ENCODE data around the gene ITIH4. TPM values are rescaled to one million over a fixed set of nuclear protein-coding genes. Genes with fewer than 3 reads are reported as not detected.

ITIH4 gene
- total and polyA plus RNA-seq, 2 donors (not counting 1 experiment from before 2014, with no cell fraction given) = 21.5 to 38.5 TPM

DNA sequence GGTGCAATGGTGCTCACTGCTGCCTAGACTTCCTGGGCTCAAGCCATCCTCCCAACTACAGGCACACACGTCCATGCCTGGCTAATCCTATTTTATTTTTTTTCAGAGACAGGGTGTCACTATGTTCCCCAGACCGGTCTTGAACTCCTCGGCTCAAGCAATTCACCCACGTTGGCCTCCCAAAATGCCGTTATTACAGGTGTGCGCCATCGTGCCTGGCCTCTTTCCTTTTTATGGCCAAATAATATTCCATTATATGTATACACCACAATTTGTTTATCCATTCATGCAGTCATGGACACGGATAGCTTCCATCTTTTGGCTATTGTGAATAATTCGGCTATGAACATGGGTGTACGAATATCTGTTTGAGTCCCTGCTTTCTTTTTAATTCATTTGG is 58.8 kb downstream of the ITIH4 start:
- Mint-ChIP-seq H3K27ac (peak overlapping the region; percentile 54), H3K4me1 (peaks cover 18% of the 10 kb centered on the region), H3K27me3 (no peaks in the 10 kb centered on the region), H3K9me3 (ENCODE audit: insufficient read depth) (no peaks in the 10 kb centered on the region), H3K4me3 (peak overlapping the region; percentile 64)
- ATAC-seq (ENCODE audit: low read depth) (no peak), DNase-seq (no peak)
- ChIA-PET CTCF (interaction anchor here (1.1 to 2.5 kb wide), 4 partner anchors 8 to 274 kb away, joined by 4 to 9 read pairs (median 6); partner anchors contain the start of gene SFMBT1), POLR2A (interaction anchor here (0.5 to 2.0 kb wide), 4 partner anchors 8 to 1271 kb away, joined by 3 to 15 read pairs (median 4); no protein-coding TSS in a partner anchor)
- Histone ChIP-seq H3K27ac (ENCODE audit: low read length in 2 of 2) (peak overlapping the region; percentile 71 to 89), H3K4me3 (ENCODE audit: control extremely low read depth in 1 of 5, extremely low read depth in 1 of 5, insufficient read depth in 1 of 5, low read depth in 2 of 5, low read length in 4 of 5) (no peak overlapping the region), H2AFZ (ENCODE audit: insufficient read depth, low read depth, low read length, poor library complexity, severe bottlenecking) (peak overlapping the region; percentile 87), H4K20me1 (ENCODE audit: control insufficient read depth, insufficient read depth, low read length, poor library complexity, severe bottlenecking) (no peaks in the 10 kb centered on the region), H3K36me3 (replicated peaks in 1 of 2; ENCODE audit: control extremely low read depth in 1 of 2, control insufficient read depth in 1 of 2, extremely low read depth in 1 of 2, insufficient read depth in 2 of 2, low read length in 1 of 2) (peaks cover 0 to 2% of the 10 kb centered on the region in 2 experiments), H3K4me1 (ENCODE audit: control insufficient read depth in 2 of 2, insufficient read depth in 2 of 2, low read length in 2 of 2) (peaks cover 9 to 12% of the 10 kb centered on the region in 2 donors), H3K27me3 (replicated peaks in 1 of 4; ENCODE audit: control extremely low read depth in 1 of 4, control insufficient read depth in 3 of 4, insufficient read depth in 4 of 4, low read length in 3 of 4) (no peaks in the 10 kb centered on the region), H3K9ac (ENCODE audit: low read length) (no peak overlapping the region), H3K4me2 (replicated peaks; ENCODE audit: low read depth, low read length, poor library complexity, severe bottlenecking) (peak overlapping the region; percentile 90), H3K9me3 (ENCODE audit: control extremely low read depth in 1 of 3, control insufficient read depth in 2 of 3, insufficient read depth in 1 of 3, low read length in 2 of 3) (no peaks in the 10 kb centered on the region), H3K79me2 (ENCODE audit: control insufficient read depth, insufficient read depth, low read length) (peaks cover 12% of the 10 kb centered on the region)
- 100% methylated on average over 7 of the region's 10 CpGs for WGBS (ENCODE audit: insufficient coverage)
- intact Hi-C loops (cut with micrococcal nuclease) = loop anchor here (1.0 to 2.0 kb wide), 4 partner anchors 8 to 273 kb away; partner anchors contain the start of genes SPCS1 and STIMATE
- TF ChIP-seq EZH2 (IDR thresholded peaks at IDR 0.05; ENCODE audit: borderline replicate concordance, insufficient read depth, low read depth, low read length, poor library complexity, severe bottlenecking) = no peak
- TF ChIP-seq, protein P1, sequence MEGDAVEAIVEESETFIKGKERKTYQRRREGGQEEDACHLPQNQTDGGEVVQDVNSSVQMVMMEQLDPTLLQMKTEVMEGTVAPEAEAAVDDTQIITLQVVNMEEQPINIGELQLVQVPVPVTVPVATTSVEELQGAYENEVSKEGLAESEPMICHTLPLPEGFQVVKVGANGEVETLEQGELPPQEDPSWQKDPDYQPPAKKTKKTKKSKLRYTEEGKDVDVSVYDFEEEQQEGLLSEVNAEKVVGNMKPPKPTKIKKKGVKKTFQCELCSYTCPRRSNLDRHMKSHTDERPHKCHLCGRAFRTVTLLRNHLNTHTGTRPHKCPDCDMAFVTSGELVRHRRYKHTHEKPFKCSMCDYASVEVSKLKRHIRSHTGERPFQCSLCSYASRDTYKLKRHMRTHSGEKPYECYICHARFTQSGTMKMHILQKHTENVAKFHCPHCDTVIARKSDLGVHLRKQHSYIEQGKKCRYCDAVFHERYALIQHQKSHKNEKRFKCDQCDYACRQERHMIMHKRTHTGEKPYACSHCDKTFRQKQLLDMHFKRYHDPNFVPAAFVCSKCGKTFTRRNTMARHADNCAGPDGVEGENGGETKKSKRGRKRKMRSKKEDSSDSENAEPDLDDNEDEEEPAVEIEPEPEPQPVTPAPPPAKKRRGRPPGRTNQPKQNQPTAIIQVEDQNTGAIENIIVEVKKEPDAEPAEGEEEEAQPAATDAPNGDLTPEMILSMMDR (IDR thresholded peaks at IDR 0.05) = no peak

DNA sequence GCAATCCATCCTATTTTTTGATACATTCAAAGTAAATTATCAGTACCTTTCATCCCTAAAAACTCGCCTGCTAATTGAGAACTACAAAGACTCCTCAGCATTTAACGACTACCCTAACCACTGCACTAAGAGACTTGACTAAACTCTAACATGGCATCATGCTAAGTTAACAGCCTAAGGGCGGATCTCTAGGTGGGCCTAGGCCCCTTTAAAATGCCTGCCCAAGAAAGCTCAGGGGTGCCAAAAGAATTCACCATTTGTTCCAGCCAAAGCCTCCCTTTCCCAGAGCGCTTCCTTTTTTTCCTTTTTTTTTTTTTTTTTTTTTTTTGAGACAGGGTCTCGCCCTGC is 59.2 kb downstream of the ITIH4 start:
- peak overlapping the region; percentile 71 to 89 for H3K27ac ChIP-seq (ENCODE audit: low read length in 2 of 2)
- Mint-ChIP-seq H3K9me3 (ENCODE audit: insufficient read depth) (no peaks in the 10 kb centered on the region), H3K4me1 (peaks cover 18% of the 10 kb centered on the region), H3K27ac (peak overlapping the region; percentile 98), H3K27me3 (no peaks in the 10 kb centered on the region), H3K4me3 (peak overlapping the region; percentile 99)
- H3K9me3 ChIP-seq (ENCODE audit: control extremely low read depth in 1 of 3, control insufficient read depth in 2 of 3, insufficient read depth in 1 of 3, low read length in 2 of 3) = no peaks in the 10 kb centered on the region
- H3K79me2 ChIP-seq (ENCODE audit: control insufficient read depth, insufficient read depth, low read length) = peaks cover 12% of the 10 kb centered on the region
- peaks cover 0 to 2% of the 10 kb centered on the region in 2 experiments for H3K36me3 ChIP-seq (replicated peaks in 1 of 2; ENCODE audit: control extremely low read depth in 1 of 2, control insufficient read depth in 1 of 2, extremely low read depth in 1 of 2, insufficient read depth in 2 of 2, low read length in 1 of 2)
- H2AFZ ChIP-seq (ENCODE audit: insufficient read depth, low read depth, low read length, poor library complexity, severe bottlenecking) = peak overlapping the region; percentile 87
- intact Hi-C loops (cut with micrococcal nuclease) = loop anchor here (1.0 to 2.0 kb wide), 4 partner anchors 8 to 273 kb away; partner anchors contain the start of genes SPCS1 and STIMATE
- no peaks in the 10 kb centered on the region for H4K20me1 ChIP-seq (ENCODE audit: control insufficient read depth, insufficient read depth, low read length, poor library complexity, severe bottlenecking)
- H3K4me3 ChIP-seq (ENCODE audit: control extremely low read depth in 1 of 5, extremely low read depth in 1 of 5, insufficient read depth in 1 of 5, low read depth in 2 of 5, low read length in 4 of 5) = peak overlapping the region; percentile 57 to 85 (median 70)
- POLR2A ChIA-PET = interaction anchor here (0.6 to 2.0 kb wide), 5 partner anchors 8 to 1271 kb away, joined by 3 to 15 read pairs (median 3); partner anchors contain the start of genes DCAF1, GLT8D1 and SPCS1
- ATAC-seq (ENCODE audit: low read depth) (no peak), DNase-seq (no peak)
- H3K9ac ChIP-seq (ENCODE audit: low read length) = peak overlapping the region; percentile 85
- WGBS (ENCODE audit: insufficient coverage) = 70% methylated on average over 5 of the region's 5 CpGs
- TF ChIP-seq, protein P1 (IDR thresholded peaks at IDR 0.05) = no peak
- no peak for TF ChIP-seq EZH2 (IDR thresholded peaks at IDR 0.05; ENCODE audit: borderline replicate concordance, insufficient read depth, low read depth, low read length, poor library complexity, severe bottlenecking)
- peak overlapping the region; percentile 90 for H3K4me2 ChIP-seq (replicated peaks; ENCODE audit: low read depth, low read length, poor library complexity, severe bottlenecking)
- CTCF ChIA-PET = interaction anchor here (1.1 to 2.5 kb wide), 4 partner anchors 8 to 275 kb away, joined by 4 to 9 read pairs (median 6); partner anchors contain the start of gene SFMBT1
- peaks cover 9 to 12% of the 10 kb centered on the region in 2 donors for H3K4me1 ChIP-seq (ENCODE audit: control insufficient read depth in 2 of 2, insufficient read depth in 2 of 2, low read length in 2 of 2)
- no peaks in the 10 kb centered on the region for H3K27me3 ChIP-seq (replicated peaks in 1 of 4; ENCODE audit: control extremely low read depth in 1 of 4, control insufficient read depth in 3 of 4, insufficient read depth in 4 of 4, low read length in 3 of 4)

Measured in B cell (primary cell).